HG02623 (cell line): ENCODE results near the gene NHSL1.

ENCODE experiments used
- ATAC-seq: cut with Tn5 transposase; IDR thresholded peaks from one replicate; pipeline ENCODE4 v1.9.1; 2021; ENCODE audit warnings: moderate library complexity; ENCODE audit not compliant: unreplicated experiment

NHSL1 gene

DNA sequence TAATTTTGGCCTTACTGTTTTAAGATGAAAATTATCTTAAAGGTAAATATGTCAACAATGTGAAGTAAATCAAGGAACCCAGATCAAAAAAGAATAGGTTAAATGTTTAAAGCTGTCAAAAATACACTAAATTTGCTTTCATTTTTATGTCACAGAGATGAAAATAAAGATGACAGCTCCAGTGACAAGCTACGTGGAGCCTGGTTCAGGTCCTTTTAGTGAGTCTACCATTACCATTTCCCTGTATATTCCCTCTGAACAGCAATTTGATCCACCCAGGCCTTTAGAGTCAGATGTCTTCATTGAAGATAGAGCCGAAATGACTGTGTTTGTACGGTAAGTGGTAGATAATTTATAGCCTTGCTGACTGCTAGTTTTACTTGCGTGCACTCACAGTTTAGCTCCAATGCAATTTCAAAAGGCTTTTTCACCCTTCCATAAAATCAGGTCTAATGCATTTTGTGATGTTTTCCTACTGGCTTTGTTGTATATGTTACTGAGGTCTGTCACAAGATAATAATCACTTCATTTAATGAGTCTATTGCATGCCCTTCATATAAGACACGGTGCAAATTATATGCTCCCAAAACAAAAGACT is 93.4 kb downstream of the NHSL1 start:
- ATAC-seq: no peak

- no peak for ATAC-seq
Measured at GRCh38 chr6:138404666-138405337, 94.5 kb downstream of the NHSL1 start.

DNA sequence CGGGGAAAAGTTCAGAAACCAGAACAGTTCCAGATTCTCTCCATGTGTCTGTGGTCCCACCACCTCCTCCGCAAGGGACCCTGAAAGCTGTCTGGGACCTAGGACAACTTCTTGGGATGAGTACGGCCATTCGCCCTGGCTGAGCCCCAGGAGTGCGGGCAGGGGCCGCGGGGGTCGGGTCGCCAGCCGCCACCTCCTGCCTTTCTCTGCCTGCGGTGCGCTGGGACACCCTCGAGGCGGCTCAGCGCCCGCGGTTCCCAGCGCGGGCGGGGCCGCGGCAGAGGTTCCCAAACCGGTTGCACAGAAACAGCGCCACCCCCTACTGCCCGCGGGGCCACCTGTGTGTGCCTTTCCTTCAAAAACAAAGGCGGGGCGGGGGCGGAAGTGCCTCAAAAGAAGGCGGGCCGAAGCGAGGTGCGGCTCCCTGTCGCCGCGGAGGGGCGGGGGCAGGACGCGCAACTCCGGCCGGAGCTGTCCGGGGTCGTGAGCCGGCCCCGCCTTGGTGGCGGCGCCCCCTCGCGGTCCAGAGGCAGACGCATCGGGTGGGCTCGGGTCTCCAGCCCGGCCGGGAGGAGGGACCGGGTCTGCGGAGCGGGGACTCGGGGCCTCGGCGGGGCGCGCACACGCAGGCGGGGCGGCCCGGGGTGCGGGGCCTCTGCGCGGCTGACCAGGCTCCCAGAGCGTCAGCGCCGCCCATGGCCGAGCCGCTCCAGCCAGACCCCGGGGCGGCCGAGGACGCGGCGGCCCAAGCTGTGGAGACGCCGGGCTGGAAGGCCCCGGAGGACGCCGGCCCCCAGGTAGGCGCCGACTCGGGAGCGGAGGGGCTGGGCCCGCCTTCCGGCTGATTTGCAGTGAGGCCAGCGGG is 95.3 kb downstream of the NHSL1 start, which contains the start of gene HEBP2:
TSS of gene HEBP2 (plus strand) at position 423 of the 865 bp plus-strand sequence. CDS start at position 696, 273 bp downstream.
- peak; percentile 78 for ATAC-seq

- no peak for ATAC-seq
Measured at GRCh38 chr6:138403324-138403800, 95.9 kb downstream of the NHSL1 start.

DNA sequence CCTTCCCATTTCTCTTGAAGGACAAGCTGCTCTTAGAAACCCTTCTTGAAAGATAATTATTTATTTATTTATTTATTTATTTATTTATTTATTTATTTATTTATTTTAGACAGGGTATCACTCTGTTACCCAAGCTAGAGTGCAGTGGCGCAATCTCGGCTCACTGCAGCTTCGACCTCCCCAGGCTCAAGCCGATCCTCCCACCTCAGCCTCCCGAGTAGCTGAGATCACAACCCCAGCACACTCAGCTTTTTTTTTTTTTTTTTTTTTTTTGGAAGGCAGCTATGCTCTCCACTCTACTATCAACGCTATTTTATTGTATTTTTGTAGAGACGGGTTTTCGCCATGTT is 96.5 kb downstream of the NHSL1 start:
- no peak for ATAC-seq

- no peak for ATAC-seq
Measured at GRCh38 chr6:138401960-138402837, 97.1 kb downstream of the NHSL1 start.

DNA sequence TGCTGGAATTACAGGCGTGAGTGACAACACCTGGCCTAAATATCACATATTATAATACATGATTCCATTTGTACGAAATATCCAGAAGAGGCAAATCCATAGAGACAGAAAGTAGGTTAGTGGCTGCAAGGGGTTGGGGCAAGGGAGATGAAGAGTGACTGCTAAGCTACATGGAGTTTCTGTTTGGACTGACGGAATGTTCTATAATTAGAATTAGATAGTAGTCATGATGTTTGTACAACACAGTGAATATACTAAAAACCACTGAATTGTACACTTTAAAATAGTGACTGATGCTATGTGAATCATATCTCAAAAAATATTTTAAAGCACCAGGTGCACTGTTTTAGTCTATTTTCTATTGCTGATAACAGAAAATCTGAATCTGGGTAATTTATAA is 99.0 kb downstream of the NHSL1 start:
- ATAC-seq: no peak

- no peak for ATAC-seq
Measured at GRCh38 chr6:138397128-138398122, 101.9 kb downstream of the NHSL1 start.

- ATAC-seq: no peak
Measured at GRCh38 chr6:138396709-138397108, 102.6 kb downstream of the NHSL1 start.

GRCh38 chr6:138393871-138394783 is 105.2 kb downstream of the NHSL1 start:
- ATAC-seq: no peak

DNA sequence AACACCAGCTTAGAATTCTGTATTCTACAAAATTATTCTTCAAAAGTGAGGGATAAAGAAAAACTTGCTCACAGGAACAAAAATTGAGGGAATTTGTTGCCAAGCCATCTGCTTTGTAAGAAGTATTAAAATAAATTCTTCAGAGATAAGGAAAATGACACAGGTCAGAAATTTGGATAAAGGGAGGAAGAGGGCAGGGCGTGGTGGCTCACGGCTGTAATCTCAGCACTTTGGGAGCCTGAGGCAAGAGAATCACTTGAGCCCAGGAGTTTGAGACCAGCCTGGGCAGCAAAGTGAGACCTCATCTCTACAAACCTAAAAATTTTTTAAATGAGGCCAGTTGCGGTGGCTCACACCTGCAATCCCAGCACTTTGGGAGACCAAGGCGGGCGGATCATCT is 109.7 kb downstream of the NHSL1 start:
- ATAC-seq: no peak

GRCh38 chr6:138387577-138388368 is 111.5 kb downstream of the NHSL1 start:
- no peak for ATAC-seq

DNA sequence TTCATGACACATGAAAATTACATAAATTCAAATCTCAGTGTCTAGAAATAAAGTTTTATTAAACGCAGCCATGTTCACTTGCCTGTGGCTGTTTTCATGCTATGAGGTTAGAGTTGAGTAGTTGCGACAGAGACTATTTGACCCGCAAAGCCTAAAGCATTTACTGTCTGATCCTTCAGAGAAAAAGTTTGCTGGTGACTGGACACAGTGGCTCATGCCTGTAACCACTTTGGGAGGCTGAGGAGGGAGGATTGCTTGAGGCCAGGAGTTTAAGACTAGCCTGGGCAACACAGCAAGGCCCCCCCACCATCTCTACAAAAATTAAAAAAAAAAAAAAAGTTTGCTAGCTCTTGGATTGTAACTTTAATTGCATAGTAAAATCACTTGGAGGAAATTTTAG is 112.4 kb downstream of the NHSL1 start:
- ATAC-seq: no peak

DNA sequence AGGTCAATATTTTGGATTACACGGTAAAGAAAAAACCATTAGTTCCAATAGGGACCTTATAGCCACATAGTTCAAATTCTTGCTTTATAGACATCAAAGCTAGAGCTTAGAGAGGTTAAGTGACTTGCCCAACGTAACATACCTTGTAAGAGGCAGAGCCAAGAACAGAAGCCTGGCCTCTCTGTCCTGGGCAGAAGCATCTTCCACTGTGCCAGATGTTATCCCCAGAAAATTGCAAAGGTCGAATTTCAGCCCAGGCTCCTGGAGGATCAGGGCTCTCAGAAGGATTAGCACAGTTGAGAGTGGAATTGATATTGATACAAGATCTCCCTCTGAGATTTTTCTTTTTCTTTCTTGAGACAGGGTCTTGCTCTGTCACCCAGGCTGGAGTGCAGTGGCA is 115.5 kb downstream of the NHSL1 start:
- no peak for ATAC-seq

- no peak for ATAC-seq
Measured at GRCh38 chr6:138382498-138383265, 116.6 kb downstream of the NHSL1 start.

- ATAC-seq: no peak
Measured at GRCh38 chr6:138378463-138378862, 120.8 kb downstream of the NHSL1 start.

DNA sequence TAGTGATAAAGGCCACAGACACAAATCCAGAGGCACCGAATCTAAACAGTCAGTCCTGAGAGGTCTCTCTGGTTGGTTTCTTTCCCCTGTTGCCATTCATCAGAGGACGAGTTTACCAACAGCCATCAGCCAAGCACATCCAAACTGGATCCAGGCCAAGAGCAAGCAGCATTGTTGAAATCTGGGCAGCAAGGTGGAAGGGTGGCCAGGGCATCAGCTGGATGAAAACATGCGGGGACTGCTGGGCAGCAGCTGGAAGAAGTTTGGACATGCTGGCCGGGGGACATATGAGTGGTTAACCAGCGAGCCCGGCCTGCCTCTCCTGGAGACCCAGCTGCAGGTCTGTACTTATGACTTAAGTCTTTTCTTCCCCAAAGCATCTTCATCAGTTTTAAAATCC is 121.5 kb downstream of the NHSL1 start, which contains the start of gene SMIM28:
TSS of gene SMIM28 (plus strand) at position 62 of the 400 bp plus-strand sequence. CDS start at position 230, 168 bp downstream.
- ATAC-seq: no peak
